Kidney capillary endothelial cell (primary cell): Measurements from ENCODE around the gene MCRS1.

Experiments
- DNase-seq: peaks from one replicate; pipeline ENCODE4 v3.0.0-alpha.2; 2018; ENCODE audit warnings: low spot score

The MCRS1 gene

DNA sequence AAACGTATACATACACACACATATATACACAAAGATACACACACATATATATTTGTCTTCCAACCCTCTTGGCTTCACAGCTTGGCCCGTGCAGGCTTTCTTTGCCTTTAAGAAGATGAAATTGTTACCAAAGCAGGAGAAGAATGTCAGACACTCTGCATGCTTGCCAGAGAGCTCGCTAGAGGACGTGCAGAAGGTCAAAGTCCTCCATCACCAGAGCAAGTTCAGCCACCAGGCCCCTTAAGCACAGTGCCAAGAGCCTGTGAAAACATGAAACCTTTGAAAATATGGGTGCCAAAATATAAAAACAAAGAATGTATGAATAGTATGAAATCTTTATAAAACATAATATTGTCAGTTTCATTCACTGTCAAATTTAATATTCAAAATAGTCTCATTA, 14.9 kb upstream of the MCRS1 start:
- DNase-seq, result no peak

DNA sequence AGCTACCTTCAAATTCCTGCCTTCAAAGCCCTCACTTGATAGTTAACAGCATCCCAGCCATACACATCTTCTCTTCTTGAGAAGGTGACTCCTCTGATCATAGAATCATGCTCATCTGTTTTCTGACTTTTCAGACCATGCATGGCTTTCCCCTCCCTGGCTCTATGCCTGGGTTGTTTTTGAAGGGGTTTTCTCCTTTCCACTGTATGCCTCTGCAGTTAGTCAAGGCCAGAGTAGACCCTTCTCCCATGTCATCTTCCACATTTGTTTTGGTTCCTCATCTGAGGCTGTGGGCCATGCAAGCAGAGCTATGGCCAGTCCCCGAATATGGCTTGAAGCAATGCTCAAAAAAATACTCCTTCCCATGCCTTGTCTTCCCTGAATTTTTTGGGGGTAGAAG, 14.3 kb upstream of the MCRS1 start:
- DNase-seq, result no peak

DNA sequence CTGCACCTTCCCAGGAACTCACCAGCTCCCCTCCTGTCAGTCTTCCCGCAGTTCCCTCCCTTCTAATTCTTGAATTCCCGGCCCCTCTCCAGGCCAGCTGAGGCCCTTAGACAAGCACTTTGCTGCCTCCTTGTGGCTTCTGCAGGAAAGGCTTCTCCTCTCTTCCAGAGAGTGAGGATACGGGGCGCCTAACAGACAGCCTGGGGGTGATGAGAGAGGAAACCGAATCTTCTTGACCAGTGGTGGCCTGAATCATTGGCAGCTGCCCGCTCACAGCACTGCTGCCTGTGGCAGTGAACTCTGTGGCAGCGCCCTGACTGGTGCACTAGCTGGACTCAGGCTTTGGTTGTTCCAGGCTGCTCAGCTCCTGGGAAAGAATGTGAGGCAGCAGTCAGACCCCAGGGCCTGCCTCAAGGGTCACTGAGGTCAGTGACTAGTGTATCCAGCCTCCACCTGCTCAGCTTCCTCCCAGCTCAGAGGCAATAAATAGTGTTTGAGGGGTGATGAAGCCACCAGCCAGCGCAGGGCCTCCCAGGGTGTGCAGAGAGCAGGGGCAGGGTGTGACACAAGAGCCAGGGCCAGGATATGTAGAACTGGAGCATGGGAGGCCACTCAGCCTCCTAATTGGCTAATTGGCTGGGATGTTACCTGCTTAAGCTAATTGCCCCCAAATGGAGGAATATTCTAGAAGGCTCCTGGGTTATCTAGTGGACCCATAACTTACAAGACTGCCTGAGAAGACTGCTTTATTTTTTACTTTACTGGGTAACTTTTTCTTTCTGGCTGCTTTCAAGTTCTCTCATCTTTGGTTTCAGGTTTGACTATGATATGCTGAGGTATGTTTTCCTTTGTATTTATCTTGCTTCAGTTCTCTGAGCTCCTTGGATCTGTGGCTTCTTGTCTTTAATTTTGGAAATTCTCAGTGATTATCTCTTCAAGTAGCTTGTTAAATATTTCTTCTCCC, 12.9 kb upstream of the MCRS1 start:
- peak; percentile 69 for DNase-seq

DNA sequence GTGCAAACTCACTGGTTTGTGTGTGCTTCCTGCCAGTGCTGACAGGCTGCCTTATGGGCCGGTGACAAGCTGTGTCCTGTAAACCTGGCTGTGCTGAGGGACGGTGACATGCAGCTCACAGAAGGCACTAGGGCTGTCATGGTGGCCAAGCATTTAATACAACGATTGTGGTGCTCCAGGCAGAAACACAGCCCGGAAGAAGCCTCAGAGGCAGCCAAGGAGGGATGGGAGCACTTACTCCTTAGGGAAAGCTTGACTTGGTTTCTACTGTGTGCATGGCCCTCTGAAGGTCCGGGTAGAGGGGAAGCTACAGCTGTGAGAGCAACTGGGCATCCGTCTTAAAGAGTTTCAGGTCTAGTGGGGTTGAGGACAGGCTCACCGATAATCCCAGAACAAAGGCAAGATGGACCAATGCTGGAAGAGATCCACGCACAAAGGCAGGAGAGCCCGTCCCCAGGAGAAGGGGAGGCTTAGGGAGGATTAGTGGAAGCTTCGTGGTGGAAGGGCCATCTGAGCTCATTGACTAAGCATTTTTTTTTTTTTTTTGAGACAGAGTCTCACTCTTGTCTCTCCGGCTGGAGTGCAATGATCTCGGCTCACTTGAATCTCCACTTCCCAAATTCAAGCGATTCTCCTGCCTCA, 10.7 kb upstream of the MCRS1 start:
- DNase-seq, result no peak

DNA sequence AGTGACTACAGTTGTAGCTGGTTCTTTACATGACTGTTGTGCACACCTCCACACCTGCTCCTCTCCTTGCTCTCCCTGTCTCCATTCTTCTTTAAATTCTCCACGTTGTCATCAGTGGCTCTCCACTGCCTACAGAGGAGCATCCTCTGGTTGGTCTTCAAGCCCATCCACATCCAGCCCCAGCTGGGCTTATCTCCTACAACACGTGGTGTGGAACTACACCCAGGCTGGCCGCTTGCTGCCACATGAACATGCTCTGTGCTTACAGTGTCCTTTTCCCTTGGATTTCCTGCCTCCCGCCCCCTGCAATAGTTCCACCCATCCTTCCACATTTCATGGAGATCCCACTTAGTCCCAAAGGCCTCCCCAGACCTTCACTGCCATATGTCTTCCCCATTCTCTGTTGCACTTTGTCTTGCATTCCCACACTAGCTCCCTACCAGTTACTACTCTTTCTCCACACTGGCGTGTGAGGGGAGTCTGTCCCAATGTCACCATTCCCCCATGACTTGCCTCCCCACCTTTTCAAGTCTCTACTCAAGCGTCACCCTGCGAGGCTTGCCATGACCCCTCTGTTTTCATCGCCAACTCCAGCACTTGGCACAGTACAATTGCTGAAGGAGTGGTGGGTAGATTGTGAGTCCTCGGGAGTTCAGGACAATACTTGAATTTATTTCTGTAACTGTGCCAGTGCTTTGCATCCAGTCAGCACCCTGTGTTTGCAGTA, 9.8 kb upstream of the MCRS1 start:
- DNase-seq, result no peak

DNA sequence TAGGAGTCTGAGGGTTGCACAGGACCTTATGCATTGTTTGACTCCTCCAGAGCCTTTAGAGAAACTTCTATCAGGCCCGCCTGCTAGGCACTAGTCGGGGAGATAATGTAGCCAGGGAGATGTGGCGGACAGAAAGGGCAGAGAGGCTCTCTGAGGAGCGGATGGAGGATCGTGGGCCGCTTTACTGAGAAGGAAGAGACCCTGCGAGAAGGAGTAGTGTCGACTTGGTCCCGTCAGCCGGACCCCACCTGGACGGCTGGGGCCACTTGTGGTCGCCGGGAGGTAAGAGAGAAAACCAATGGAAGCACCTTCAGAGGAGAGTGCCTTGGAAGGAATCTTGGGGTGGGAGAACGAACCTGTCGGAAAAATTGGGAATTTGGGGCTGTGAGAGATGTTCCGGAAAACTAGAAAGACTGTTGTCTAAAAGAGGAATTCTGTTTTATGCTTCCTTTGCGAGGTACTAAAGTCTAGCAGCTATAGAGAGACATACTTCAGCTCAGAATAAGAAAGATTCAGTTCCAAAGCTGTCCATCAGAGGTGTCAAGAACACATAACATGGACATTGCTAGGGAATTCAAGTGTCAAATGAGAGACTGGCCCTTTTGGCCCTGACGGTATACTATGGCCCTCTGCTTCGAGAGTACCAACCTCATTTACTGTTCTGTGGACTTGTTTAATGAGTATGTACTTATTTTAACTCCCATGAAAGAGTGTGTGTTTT, 660 bp upstream of the MCRS1 start:
- no peak for DNase-seq

DNA sequence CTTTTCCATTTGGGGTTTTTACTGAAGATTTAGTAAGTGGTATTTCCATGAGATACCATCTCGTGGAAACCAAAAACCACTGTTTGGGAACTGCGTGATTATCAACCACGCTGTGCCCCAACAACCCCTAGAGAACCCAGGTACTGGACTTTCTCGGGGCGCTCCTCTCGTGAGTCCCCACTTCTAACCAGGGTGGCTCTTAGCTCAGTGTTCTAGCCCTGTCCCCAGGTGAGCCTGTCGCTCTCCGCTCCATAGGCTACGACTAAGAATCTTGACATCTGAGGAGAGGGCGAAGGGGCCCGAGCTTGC, 686 bp downstream of the MCRS1 start:
- no peak for DNase-seq

DNA sequence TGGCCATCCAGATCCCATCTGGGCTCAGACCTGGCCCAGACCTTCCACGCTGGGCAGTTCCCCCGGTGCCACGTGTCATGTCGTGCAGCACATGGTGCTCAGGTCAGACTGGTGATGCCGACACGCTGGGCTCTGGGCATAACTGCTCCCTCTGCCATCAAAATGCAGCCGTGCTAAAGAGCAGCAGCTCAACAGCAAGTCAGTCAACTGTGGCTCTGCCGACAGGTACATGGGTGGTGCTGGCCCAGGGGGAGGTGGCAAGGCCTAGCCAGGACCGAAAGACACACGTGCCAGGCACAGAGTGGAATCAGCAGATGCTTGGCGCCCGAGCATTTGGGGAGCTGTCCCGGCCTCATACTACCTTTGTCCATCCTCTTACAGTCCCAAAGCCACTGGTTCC, 1.6 kb downstream of the MCRS1 start:
- no peak for DNase-seq

DNA sequence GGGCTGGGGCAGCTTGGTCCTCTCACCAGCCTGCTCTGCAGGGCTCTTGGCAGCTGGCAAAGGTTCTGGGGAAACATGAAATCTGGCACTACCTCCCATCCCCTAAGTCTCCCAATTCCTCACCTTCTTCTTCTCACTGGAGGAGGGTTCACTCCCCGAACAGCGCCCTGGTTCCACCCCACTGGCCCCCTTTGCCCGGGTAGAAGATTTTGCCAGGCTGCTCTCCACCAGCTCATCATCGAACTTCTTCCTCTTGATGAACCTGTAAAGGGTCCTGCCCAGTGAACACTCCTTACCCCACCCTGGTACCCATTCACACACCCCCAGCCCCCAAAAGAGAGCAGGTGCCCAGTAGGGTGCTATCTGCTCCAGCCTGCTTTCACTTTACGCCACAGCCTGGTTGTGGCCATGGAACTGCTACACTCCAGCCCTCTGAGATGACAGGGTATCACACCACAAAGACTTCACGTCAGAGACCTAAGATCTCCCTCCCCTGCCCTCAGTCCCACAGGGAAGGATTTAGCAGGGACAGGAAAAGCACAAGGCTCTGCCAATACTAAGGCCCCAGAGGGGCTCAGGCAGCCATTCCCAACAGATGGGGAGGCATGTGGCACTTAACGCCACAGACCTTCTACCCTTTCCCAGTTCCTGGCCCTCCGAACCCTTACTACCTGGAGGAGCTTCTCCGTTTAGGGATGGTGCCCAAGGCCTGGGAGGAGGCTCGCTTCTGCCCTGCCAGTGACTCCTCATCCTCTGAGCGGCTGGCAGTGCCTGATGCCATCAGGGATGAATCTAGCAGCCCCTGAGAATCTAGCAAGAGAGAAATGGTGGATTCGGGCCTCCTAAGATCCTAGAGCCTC, 2.3 kb downstream of the MCRS1 start:
- no peak for DNase-seq

DNA sequence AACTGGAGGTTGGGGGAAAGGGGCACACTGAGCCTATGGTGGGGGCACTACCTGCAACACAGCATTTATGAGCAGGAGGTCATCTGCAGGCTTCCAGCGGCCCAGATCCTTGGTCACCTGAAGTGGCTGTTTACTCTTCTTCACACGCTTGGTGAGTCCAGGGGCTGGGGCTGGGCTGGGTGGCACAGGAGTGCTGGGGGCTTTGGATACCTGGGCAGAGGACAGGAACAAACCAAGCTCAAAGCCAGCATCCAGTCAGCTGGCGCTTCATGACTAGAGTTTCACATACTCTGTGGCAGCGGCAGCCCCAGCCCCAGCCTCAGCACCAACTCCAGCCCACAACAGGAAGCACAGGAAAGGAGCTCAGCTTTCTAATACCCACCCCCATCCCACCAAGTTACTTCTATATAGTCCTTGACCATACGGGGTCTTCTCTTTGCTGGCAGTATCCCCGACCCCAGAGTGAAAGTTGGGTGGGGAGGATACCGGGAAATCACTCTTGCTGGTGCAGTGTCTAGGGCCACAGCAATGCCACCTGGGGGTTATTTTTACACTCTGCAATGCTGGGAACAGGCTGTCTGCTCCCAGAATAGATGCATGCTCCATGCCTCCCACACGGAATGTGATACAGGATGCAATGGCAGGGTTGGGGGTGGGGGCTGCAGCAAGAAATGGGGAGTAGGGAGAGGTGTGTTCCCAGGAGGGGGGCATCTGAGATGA, 3.1 kb downstream of the MCRS1 start:
- DNase-seq, result no peak

DNA sequence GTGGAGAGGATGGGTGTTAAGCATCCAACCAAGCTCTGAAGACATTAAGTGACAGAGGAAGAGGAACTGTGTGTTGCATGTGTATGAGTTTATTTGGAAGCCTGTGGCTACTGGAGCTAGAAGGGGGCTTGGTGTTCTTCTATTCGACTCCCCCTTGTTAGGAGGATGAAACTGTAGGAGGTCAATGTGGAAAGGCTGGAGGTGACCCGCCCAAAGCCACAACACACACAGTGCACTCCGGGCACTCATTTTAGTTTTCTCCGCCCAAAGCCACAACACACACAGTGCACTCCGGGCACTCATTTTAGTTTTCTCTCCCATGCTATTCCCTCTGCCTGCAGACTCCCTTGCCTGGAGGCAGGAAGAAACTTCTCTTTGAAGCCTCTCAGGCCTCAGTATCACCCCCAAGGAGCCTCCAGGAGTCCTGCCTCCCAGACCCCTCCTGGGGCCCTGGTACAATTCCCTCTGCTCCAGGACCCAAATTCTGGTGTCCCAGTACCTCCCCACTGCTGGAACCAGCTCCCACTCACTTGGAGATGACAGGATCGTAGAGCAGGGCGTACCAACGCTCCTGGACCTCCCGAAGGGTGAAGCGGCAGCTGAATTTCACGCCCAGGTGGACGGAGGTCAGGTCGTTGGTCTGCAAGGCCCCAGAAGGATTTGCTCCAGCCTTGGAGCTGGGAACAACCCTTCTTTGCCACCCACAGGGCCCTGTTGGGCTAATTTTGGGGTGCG, 3.8 kb downstream of the MCRS1 start:
- DNase-seq, result no peak

DNA sequence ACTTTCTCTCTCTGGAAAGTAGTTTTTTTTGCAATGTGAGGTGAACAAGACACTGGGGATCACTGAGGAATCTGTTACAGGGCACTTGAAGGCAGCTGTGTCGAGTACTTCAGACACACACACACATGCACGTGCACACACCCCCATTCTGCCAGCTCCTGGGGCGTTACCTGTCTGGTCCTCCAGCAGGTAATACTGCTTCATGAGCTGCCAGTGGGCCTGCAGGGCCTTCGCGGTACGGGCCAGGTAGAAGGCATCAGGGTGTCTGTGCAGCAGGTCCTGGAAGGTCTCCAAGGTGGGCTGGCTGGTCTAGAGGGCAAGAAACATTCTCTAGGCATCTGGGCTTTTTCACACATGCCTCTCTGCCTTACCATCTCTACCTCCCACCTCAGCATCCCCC, 5.1 kb downstream of the MCRS1 start:
- DNase-seq, result no peak

DNA sequence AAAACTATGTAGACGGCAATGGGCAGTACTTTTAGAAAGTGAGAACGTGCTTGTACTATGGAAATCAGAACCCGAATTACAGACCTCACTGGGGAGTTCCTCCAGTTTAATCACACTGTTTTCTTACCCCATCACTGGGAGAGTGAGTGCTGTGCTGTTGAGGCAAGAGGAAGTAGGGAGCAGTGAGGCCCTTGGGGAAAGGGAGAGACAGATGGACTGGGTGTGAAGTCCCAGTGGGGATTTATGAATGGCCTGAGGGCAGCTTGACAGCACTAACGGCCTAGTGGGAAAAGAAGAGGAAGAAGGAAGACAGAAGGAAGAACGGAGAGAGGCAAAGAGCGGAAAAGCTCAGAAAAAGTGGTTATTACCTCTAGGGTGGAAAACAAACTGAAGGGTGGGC, 5.7 kb downstream of the MCRS1 start:
- no peak for DNase-seq

DNA sequence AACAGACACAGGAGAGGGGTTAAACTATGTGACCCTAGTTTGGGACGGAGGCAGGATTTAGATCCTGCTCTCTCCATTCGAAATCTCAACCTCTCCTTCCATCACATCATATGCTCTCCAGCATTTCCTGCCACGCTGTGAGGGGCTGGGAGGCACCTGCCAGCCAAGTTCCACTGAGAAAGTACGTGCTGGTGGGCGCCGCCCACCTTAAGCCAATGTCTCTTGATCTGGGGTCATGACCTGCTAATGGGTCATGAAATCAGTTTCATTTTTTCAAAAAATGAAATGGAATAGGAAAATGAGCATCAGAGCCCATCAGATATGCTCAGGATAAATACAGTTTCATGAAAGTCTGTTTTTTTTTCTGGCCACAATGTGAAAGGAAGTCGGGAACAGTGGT, 7.2 kb downstream of the MCRS1 start:
- no peak for DNase-seq

DNA sequence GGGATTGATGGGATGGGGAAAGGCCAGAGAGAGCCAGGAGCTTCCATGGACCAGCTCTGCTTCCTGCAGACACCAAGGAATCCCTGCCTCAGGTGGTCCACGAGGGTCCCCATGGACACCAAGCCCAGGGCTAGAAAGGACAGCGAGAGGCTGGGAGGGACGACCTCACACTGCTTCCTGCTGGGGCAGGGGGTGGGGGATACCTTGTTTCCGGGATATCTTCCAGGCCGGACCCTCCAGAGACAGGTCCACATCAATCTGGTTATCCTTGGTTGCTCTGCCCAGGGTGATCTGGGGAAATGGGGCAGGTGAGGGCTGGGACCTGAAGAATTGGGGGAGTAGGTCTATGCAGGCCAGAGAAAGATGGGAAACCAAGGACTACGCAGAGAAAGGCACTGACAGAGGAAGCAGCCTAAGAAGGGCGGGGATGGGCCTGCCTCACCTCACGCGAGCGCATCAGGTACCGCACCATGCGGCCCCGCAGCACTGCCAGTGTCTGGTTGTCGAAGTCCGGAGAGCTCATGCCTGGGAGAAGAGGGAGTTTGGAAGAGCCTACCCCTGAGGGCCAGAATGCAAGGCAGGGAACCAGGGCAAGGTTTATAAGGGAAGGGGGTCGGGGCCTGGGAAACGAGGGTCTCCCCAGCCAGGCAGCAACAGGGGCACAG, 8.8 kb downstream of the MCRS1 start:
- DNase-seq, result no peak

DNA sequence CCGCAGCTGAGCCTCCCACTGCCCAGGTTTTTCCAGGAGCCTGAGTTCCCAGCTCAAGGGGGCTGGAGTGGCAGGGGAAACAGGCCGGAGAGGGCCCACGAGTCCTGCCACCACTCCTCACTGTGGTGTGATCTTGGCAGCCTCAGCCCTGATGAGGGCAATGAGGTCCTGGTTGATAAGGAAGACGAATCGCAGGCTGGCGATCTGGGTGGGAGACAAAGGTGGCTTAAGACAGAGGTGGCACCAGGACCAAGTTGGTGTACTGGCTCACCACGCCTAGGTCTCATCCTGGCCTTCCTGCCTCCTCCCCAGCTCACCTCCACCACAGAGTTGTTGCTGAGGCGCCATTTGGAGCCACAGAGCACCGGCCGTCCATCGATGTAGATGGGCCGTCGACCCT, 9.4 kb downstream of the MCRS1 start:
- no peak for DNase-seq

DNA sequence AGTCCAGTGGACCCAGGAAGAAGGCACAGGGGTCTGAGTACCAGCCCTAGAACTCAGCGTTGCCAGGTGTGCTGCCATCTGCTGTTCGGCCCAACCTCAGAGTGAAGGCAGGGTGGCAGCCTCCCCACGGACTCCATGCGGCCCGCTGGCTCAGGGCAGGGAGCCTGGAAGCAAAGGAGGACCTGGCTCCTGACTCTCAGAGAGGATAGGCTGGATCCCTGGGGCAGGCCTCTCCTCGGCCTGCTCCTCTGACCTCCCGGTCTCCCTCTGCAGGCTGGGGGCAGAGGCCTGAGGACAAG, 10.1 kb downstream of the MCRS1 start:
- DNase-seq, result no peak

DNA sequence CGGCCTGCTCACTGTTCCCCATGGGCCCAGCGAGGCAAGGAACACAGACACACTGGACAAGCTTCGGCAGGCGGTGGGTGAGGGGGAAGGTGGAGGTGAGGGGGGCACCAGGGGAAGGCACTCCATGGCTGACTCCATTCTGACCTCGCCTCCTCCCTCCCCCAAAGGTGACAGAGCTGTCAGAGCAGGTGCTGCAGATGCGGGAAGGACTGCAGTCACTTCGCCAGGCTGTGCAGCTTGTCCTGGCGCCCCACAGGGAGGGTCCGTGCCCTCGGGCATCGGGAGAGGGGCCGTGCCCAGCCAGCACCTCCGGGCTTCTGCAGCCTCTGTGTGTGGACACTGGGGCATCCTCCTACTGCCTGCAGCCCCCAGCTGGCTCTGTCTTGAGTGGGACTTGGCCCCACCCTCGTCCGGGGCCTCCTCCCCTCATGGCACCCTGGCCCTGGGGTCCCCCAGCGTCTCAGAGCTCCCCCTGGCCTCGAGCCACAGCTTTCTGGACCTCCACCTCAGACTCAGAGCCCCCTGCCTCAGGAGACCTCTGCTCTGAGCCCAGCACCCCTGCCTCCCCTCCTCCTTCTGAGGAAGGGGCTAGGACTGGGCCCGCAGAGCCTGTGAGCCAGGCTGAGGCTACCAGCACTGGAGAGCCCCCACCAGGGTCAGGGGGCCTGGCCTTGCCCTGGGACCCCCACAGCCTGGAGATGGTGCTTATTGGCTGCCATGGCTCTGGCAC, 10.6 kb downstream of the MCRS1 start:
- no peak for DNase-seq
